NK-92 (cell line): ENCODE data around the gene ALG2.

Experiments used
- DNase-seq: peaks from one replicate; lab custom pipeline; 2025; ENCODE audit not compliant: unreplicated experiment; lab: John Stamatoyannopoulos, UW

The ALG2 gene

GRCh38 chr9:99193466-99193821, 28.3 kb downstream of the ALG2 start:
- no peak for DNase-seq

DNA sequence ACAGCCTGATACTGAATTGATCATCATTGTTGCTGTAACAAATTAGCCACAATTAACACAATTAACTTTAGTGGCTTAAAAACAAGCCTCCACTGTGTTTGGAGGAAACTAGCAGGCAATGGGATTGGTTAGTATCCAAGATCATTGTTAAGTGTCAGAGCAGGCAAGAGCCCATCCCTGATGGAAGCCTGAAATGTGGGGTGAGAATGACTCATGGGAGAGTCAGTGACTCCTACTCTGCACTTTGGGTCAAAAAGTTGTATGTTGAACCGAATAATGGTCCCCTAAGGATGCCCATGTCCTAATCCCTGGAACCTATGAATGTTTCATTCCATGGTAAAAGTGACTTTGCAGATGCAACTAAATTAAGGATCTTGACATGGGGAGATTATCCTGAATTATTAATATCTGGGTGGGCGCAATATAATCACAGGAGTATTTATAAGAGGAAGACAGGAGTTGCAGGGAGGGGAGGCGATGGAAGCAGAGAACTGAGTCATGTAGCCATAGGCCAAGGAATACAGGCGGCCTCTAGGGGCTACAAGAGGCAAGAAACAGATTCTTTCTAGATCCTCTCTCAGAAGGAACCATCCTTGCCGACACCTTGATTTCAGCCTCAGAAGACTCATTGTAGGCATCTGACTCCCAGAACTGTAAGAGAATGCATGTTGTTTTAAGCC, 28.8 kb downstream of the ALG2 start:
- no peak for DNase-seq

GRCh38 chr9:99190597-99191283, 31.0 kb downstream of the ALG2 start:
- DNase-seq, result no peak

GRCh38 chr9:99189887-99190596, 31.7 kb downstream of the ALG2 start:
- no peak for DNase-seq

GRCh38 chr9:99189186-99189585, 32.6 kb downstream of the ALG2 start:
- no peak for DNase-seq

DNA sequence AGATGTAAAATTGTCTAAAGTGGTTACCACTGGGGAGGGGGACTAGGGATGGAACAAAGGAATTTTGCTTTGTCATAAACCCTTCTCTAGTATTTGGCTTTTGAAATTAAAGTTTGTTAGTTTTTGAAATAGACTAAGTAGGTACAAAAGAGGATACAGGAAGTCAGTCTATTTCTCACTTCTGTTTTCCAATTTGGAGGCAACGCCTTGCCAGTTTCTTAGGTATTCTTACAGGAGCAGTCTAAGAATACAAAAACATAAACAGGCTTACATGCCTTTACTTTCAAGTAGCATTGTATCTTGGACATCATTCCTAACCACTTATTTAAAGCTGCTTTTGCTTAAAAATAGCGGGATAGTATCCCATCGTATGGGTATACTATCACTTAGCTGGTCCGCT, 34.4 kb downstream of the ALG2 start:
- DNase-seq, result no peak

GRCh38 chr9:99185934-99186333, 35.8 kb downstream of the ALG2 start:
- DNase-seq, result no peak

DNA sequence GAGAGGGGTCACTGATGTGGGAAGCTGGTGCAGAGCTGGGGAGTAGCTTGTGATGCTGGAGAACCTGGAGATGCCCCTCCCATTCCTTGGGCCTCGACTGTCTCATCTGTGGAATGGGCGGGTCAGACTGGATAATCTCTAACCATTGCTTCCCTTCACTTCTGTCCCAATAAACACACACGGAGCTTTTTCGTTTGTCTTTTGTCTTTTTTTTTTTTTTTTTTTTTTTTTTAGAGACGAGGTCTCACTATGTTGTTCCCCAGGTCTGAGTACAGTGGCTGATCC, 36.5 kb downstream of the ALG2 start:
- DNase-seq, result no peak

GRCh38 chr9:99184475-99185347, 37.0 kb downstream of the ALG2 start:
- DNase-seq, result no peak

GRCh38 chr9:99184110-99184474, 37.6 kb downstream of the ALG2 start:
- no peak for DNase-seq

GRCh38 chr9:99183616-99184015, 38.1 kb downstream of the ALG2 start:
- no peak for DNase-seq

GRCh38 chr9:99182356-99182755, 39.4 kb downstream of the ALG2 start:
- no peak for DNase-seq

- DNase-seq, result no peak
These were observed 40.1 kb downstream of the ALG2 start for GRCh38 chr9:99181621-99182020.

GRCh38 chr9:99181206-99181605, 40.5 kb downstream of the ALG2 start:
- DNase-seq, result no peak

DNA sequence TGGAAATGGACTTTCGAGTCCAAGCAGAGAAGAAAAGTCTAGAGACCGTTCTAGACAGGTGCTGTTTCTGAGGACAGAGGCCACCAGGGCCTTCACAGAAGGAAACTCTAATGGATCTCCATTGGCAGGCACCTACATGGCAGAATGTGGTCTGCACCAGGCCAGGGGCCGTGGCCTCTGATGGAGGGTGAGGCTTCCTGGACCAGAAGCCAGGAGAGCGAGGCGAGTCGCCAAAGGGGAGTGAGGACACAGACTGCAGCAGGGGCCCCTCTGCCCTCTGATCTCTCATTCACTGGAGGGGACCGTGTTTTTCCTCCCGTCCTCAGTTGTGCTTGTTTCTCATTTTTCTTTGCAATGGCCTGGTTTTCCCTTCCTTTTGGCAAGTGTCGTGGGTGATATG, 41.1 kb downstream of the ALG2 start:
- no peak for DNase-seq

- no peak for DNase-seq
These were observed 41.5 kb downstream of the ALG2 start for GRCh38 chr9:99180199-99180598.

DNA sequence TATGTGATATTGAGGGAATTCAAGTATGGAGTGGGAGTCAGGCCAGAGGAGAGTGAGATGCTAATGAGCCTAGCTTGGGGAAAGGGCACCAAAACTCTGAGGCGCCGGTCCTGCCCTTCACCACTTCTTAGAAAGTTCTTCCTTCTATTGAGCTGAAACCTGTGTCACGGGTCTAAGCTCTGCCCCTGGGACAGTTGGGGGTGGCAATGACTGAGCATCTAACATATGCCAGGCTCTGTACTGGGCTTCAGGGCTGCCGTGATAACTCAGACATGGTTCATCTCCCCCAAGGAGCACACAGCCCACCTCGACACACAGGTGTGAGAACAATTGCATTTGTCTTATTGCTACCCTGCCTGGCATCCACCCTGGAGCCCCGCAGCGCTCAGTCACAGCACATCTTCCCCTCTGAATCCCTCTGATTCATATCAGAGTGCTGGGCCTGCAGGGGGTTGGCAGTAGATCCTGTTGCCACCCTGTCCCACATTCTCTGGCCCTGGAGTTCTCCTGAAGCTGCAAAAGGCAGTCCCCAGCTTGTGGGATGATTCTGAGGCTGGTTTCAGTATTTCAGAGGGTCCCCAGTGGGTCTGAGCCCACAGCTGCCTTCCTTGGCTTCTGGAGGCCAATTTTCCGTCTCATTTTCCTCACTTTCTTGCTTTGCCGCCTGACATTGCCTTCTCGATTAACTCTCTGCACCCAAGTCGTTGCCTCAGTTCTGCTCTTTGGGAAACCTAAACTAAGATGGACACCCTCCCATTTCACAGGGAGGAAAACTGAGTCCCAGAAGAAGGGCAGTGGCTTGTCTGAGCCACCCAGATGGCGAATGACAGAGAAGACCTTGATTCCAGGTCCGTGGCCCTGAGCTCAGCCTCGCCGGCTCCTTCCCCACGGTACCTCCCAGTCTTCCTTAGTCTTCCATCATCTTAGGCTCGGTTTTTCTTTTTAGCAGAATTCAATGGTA, 42.5 kb downstream of the ALG2 start:
- DNase-seq, result no peak

DNA sequence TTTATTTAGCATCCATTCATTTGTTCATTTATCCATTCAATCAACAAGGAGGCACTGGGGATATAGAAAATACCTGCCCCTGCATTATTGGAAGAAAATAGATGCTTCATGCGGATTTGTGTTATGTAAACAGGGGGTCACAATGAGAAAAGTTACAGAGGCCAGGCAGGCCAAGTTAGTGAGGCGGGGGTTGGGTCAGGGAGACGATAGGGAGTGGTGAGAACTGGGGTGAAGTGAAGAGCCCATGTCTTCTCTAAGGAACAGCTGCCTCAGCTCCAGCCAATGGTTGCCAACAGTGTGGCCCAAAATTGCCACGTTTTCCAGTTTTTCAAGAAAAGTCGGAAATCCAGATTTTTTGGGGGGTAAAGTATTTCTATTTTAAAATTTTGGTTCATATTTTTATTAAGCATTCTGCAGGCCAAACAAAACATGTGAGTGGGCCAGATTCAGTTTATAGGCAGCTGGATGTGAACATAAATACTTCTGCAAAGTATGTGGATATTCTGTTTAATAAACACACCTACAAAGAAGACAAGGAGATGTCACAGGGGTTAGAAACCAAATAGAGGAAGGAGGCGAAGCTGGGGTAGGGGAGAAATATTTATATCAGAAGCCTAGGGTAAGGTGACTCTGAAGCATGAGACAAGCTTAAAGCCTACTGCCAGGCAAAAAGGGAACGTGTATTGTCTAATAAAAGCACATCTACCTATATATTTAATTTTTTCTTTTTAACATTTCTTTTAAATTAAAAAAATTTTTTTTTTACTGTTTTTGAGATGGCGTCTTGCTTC, 44.0 kb downstream of the ALG2 start:
- no peak for DNase-seq

DNA sequence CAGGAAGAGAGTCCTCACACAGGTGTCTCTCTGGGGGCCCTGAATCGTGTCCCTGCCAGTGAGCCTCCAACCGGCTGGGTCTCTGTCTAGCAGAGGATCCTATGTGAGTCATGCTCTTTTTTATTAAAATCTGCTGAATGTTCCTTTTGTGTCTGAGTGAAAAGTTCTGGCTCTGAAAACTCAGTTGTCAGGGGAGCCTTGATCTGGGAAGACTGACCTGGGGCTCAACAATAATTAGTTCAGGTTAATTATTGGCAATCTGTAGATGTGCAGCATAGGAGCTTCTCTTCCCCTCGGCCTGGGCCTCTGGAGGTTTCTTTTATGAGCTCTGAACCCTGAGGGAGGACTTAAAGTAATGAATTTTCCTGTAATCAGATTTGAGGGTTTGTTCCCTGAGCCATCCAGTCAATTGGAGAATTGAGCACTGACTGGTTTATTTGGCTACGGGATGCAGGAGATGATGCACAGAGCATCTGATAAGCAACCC, 45.2 kb downstream of the ALG2 start:
- no peak for DNase-seq
